RPMI8226 (cell line): ENCODE data around the gene CLK4.

Experiments
- DNase-seq: peaks from one replicate; pipeline ENCODE4 v3.0.0-alpha.2; 2015

The CLK4 gene

DNA sequence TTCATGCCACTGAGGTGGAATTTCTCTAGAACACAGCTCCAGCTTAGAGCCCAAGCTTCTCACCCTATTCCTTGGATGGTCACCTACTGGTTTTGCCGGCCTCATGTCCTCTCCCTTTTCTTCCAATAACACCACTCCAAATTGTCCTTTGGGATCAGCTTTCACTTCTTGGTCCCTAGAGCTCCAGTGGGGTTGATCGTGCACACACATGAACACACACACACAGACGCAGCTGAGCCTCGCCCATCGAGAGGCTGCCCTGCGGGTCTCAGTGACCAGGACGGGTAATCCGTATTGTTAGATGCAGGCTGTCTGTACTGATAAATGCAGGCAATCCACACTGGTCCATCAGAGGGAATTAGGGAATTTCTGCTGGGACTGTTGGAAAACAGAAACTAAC, 43.6 kb downstream of the CLK4 start:
- no peak for DNase-seq

- DNase-seq = no peak
Measured at GRCh38 chr5:178582291-178582690, 44.6 kb downstream of the CLK4 start.

GRCh38 chr5:178581621-178582020, 45.2 kb downstream of the CLK4 start:
- no peak for DNase-seq

DNA sequence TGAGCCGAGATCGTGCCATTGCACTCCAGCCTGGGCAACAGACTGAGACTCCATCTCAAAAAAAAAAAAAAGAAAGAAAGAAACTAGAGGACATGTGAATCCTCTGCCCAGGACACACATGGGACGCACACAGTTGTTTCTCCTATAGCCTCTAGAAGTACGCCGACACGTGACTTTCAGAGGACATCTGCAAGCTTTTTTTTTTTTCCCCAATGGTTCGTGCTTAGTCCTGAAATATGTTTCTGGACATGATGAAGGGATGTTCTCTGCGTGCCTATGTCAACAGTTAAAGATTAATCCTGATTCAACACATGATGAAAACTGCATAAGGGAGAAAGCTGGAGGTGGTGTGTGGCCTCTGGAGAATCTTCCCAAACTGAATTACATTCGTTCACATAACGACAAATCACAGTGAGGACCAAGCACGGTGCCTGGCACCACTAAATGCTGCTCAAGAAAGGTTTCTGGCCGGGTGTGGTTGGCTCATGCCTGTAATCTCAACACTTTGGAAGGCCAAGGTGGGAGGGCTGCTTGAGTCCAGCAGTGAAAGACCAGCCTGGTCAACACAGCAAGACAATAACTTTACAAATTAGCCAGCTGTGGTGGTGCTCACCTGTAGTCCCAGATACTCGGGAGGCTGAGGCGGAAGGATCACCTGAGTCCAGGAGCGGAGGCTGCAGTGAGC, 46.4 kb downstream of the CLK4 start:
- no peak for DNase-seq

DNA sequence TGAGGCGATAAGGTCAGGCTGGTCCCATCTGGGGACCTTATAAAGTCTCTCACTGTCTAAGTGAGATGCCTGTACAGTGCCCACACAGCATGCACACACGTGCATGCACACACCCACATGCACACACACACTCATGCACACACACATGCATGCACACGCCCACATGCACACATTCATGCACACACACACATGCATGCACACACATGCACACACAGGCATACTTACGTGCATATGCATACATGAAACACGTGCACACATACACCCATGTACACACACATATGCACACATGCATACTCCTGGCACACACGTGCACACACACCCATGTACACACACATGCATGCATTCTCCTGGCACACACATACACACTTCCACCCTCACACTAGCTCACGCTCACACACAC, 48.9 kb downstream of the CLK4 start:
- no peak for DNase-seq

DNA sequence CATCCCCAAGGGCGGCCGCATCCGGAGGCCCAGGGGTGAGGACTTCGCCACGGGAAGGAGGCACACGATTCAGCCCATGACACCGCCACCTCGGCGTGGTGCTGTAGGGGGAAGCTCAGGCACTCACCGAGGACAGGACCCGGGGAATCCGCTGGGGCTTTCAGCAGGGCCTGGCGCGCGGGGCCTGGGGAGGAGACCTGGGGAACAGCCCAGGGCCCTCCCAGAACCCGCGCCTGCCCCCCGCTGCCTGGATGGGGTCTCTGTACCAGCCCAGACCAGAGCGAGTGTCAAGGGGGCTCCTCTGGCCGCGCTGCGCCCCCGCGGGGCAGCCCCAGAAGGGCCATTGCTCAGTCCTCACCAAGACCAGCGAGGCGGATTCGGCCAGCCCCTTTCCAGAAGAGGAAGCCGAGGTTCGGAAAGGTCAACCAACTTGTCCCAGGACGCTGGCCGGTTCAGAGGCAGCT, 49.4 kb downstream of the CLK4 start:
- no peak for DNase-seq

DNA sequence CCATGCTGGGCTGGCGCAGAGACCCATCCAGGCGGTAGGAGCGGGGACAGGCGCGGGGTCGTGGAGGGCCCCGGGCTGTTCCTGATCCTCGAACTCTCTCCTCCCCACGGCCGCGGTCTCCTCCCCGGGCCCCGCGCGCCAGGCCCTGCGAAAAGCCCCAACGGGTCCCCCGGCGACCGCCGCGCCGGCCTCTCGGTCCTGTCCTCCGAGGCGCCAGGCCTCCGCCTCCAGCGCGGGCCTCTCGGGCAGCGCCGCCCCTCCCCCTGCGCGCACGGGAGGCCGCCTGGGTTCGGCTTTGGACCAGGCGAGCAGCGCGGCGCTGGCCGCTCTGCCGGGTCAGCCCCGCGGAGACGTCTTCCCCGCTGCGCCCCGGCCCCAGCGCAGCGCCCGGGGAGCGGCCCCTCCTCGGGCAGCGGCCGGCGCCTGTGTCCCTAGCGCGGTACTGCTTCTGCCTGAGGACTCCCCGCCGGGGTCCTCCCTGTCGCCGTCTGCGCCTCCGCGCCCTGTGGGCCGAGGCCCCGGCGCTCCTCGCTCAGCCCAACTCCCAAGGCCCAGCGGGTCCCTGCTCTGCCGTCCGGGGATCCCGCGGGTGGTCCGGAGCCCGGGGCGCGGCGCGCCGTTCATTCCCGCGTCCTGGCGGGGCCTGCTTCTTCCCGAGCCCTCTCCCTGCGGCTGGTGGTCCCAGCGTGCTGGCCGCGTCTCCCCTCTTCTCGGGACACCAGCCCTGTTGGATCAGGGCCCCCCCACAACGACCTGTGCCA, 50.1 kb downstream of the CLK4 start:
- no peak for DNase-seq

- no peak for DNase-seq
Measured at GRCh38 chr5:178573216-178573615, 53.6 kb downstream of the CLK4 start.

DNA sequence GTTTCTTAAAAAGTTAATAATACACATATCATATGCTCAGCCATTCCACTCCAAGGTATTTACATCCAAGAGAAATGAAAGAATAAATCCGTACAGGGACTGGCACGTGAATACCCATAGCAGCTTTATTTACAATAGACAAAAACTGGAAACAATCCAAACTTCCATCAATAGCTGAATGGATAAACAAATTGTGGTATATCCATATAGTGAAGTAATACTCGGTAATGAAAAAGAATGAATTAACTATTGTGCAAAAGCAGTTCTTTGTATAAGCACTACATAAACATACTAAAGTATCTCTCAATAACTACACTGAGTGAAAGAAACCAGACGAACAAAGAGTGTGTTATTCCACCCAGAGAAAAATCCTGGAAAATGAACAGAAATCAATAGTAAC, 54.2 kb downstream of the CLK4 start:
- no peak for DNase-seq

GRCh38 chr5:178569485-178569884, 57.4 kb downstream of the CLK4 start:
- DNase-seq = no peak

DNA sequence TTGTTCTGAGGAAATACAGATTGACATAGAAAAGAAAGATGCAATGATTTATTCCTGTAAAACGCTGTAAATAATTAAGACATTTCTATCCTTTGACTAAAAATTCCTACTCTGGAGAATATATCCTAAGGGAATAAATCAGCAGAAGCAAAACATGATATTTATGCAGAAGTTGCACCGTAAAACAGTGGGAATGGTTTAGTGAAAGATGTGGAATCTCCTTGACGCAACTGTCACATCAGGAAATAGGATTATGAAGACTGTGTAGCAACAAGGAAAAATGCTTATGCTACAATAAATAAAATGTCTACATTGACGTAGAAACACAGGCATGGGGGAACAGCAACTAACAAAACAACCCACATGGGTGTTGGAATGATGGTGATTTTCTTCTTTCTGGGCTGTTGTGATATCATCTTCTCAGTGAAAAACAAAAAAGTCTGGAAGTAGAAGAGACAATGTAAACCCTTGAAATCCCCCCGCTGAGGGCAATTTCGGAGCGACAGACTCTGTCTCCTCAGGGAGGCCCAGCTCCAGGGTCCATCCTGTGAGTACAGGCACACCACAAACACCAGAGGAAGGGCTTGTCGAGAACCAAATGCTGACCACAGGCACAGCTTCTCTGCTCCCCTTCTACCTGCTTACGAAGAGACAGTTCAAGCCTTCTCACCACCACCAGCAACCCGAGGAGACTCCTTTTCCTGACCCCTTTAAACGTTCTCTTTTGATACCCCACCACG, 61.9 kb downstream of the CLK4 start:
- no peak for DNase-seq

DNA sequence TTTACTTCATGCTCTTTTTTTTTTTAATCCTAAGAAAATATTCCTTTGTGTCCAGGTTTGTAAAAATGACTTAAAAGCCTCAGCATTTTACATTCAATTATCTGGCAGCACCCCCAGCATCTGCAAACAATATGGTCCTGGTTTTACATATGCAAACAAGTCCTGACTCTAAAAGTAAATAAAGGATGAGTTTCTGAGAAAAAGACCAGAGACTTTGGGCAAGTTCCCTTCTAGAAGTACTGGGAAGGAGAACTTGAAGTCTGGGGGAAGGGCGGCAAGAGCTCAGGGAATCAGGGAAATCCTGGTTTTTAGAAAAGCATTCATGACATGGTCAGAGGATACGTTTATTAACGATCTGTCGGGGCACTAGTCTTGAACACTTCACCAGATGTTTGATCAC, 62.5 kb downstream of the CLK4 start:
- DNase-seq = no peak

DNA sequence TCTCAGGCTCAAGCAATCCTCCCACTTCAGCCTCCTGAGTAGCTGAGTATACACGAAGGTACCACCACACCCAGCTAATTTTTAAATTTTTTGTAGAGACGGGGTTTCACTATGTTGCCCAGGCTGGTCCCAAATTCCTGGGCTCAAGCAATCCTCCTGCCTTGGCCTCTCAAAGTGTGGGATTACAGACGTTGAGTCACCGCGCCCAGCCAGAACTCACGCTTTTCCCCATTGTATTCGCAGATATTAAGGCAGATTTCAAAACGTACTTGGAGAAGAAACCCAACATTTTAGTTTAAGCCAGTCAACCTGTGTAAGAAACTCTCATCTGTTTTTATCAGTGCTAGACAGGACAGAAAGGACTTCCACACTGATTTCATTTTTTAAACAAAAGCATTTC, 63.2 kb downstream of the CLK4 start:
- no peak for DNase-seq

DNA sequence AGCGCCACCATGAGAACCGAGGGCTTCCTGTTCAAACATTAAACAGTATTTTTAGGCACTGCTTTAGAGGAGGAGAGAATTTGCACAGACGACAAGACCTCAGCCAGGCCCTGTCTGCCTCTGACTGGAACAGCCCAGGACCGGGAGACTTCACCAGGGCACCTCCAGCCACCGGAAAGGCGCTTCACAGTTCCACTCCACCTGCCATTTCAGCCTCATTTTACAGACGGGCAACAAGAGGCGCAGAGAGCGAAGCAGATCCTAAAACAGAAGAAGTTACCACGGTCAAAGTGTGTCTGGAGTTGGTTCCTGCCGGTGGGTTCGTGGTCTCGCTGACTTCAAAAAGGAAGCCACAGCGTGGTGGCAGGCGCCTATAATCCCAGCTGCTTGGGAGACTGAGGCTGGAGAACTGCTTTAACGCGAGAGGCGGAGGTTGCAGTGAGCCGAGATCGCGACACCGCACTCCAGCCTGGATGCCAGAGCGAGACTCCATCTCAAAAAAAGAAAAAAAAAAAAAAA, 65.0 kb downstream of the CLK4 start:
- no peak for DNase-seq

DNA sequence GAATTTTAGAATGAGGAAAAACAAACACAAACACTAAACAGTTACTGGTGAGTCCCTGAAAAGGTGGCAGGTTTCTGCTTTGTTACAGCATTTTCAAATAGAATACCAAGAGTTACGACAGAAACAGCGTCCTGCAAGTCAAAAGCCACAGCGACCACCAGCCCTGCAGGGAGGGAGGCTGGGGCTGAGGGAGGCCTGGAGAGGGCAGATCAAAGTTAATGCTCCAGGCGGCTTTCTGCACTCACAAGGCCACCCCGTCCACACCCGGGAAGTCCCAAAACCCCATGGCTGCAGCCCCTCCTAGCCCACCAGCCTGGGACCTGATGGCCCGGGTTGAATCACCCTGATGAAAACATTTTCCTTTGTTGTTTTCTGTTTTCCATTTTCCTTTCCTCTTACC, 65.9 kb downstream of the CLK4 start:
- DNase-seq = no peak

GRCh38 chr5:178557416-178557815, 69.4 kb downstream of the CLK4 start:
- DNase-seq = no peak

DNA sequence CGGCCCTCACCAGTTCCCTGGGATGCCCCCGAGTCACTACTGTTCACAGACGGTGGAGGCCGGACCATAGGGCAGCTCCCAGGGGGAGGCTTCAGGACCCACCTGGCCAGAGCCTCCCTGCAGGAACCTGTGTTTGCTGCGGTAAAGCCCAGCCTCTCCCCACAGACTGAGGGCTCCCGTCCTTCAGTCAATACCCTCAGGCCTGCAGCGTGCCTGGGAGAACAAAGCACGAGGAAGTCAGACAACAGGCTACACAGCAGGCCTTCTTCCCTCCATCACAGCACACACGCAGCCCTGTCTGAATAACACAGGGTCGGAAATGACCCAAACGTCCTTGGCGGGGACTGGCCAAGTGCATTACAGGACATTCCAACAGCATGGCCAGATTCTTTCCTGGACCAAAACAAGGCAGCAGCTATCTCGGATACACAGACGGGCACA, 71.1 kb downstream of the CLK4 start:
- DNase-seq = no peak

DNA sequence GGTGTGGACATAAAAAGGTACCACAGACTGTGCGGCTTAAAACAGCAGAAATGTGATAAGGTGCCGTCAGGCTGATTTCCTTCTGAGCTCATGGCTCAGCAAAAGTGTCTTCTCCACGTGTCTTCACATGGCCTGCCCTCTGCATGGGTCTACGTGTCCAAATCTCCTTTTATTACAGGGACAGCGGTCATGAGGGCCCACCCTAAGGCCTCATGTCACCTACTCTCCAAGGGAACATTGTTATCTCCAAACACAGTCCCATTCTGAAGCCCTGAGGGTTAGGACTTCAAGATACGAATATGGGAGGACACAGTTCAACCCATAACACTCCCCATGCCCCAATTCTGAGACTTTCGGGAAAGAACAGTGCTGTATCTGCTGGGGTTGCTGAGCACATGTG, 71.8 kb downstream of the CLK4 start:
- no peak for DNase-seq

- no peak for DNase-seq
Measured at GRCh38 chr5:178554311-178554710, 72.5 kb downstream of the CLK4 start.

DNA sequence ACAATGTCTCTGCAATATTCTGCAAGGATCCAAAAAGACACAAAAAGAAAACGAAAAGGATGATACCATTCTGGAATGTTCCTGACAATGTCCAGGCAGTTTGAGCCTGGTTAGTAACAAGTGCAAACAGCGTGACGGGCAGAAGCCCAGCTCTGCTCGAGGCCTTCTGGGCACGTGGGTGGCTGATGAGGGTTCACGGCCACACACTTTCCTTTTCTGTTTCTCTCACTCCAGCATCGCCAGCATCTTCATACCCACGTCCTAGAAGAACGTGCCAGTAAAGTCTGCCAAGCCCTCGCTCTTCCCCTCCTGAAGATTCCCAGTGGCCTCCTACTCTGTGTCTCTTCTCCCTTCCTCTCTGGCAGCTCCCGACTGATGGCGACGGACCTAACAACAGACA, 73.3 kb downstream of the CLK4 start:
- DNase-seq = no peak
